Fibroblast of the aortic adventitia (primary cell): ENCODE data around the gene LAMA2. TPM values are rescaled to one million over a fixed set of nuclear protein-coding genes. Genes with fewer than 3 reads are reported as not detected.
A peak's percentile ranks its signal among the peaks of the same experiment; 100 is the strongest.
"Not testable (repeated sequence)": the region's sequence is repeated elsewhere in the genome, so short reads cannot be mapped to it uniquely, and the experiment has no call there.

ENCODE experiments used
- DNase-seq: peaks from one replicate; pipeline ENCODE4 v3.0.0-alpha.2; 2010; ENCODE audit warnings: low read depth
- H3K4me3 ChIP-seq: 2 replicates; pipeline ENCODE4 v1.5.1; 2011; ENCODE audit warnings: low read depth, mild to moderate bottlenecking, control low read depth, low read length, moderate library complexity
- CTCF ChIP-seq: IDR thresholded peaks from 2 replicates; pipeline ENCODE4 v1.5.1; 2011; ENCODE audit warnings: mild to moderate bottlenecking, low read length, control low read depth, inconsistent platforms; ENCODE audit not compliant: insufficient read depth
- total RNA-seq: library from RNA; depleted of rRNA; stranded (reverse); fragments of >200 nt; gene quantifications from 2 replicates; pipeline ENCODE4 v1.2.3, GENCODE V29; 2012; ENCODE audit warnings: low replicate concordance

Gene LAMA2
- total RNA-seq, 1 donor: 99.1 TPM

GRCh38 chr6:129146902-129147301, 264.0 kb downstream of the LAMA2 start:
- no peak for DNase-seq
- TF ChIP-seq CTCF: no peak
- no peak overlapping the region for H3K4me3 ChIP-seq

- no peak for TF ChIP-seq CTCF
- DNase-seq: no peak
These were observed 267.6 kb downstream of the LAMA2 start for GRCh38 chr6:129150507-129150906.

GRCh38 chr6:129153257-129153656, 270.3 kb downstream of the LAMA2 start:
- TF ChIP-seq CTCF: no peak
- no peak for DNase-seq
- H3K4me3 ChIP-seq: no peak overlapping the region

More at GRCh38 chr6:129150507-129150906, 267.6 kb downstream of the LAMA2 start:
- H3K4me3 ChIP-seq: no peak overlapping the region

- DNase-seq, H3K4me3 ChIP-seq: not testable (repeated sequence)
These were observed 276.3 kb downstream of the LAMA2 start for GRCh38 chr6:129159242-129159641.

GRCh38 chr6:129162605-129163004, 279.7 kb downstream of the LAMA2 start:
- no peak for TF ChIP-seq CTCF
- H3K4me3 ChIP-seq: no peak overlapping the region
- peak; percentile 28 for DNase-seq

GRCh38 chr6:129163551-129163950, 280.6 kb downstream of the LAMA2 start:
- H3K4me3 ChIP-seq: no peak overlapping the region
- TF ChIP-seq CTCF: no peak
- DNase-seq: no peak

- no peak overlapping the region for H3K4me3 ChIP-seq
- no peak for DNase-seq
- no peak for TF ChIP-seq CTCF
These were observed 281.1 kb downstream of the LAMA2 start for GRCh38 chr6:129164032-129164431.

GRCh38 chr6:129172279-129172995, 289.5 kb downstream of the LAMA2 start:
- DNase-seq, H3K4me3 ChIP-seq: not testable (repeated sequence)
